ENCODE results near the gene RTN4RL1. TPM values are rescaled to one million over a fixed set of nuclear protein-coding genes. Genes with fewer than 3 reads are reported as not detected.

RTN4RL1 gene
- total RNA-seq, 1 experiment from 2014 or later, result 0.22 TPM

DNA sequence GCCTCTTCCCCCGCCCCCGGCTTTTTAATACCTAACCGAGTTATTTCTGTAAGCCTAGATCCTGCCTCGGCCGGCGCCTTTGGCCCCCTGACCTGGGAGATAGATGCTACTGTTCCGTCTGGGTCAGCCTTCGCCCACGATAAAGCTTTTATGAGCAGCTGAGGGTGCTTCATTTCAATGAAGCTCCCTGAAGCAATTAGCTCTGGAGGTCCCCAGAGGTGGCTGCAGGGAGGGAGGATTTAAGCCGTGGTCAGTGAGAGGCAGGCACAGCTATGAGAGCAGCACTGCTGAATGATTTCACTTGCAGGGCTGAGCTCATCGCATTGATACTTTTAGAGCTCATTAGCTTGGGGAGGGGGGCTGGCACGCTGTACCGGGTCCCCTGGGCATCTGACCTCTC, 105.9 kb downstream of the RTN4RL1 start:
- no CpG with 5 or more reads among the region's 13 CpGs for WGBS (ENCODE audit: extremely low coverage, insufficient read length, low lambda C conversion rate)
- Histone ChIP-seq H3K14ac (ENCODE audit: insufficient read depth, low read length) (no peak overlapping the region), H4K91ac (ENCODE audit: insufficient read length, low read depth, low read length) (no peak overlapping the region), H3K79me1 (ENCODE audit: insufficient read depth, low read depth, low read length, poor library complexity, severe bottlenecking) (no peaks in the 10 kb centered on the region), H4K20me1 (ENCODE audit: control insufficient read depth, insufficient read depth, insufficient read length) (no peaks in the 10 kb centered on the region), H2BK20ac (ENCODE audit: low read depth, low read length, poor library complexity, severe bottlenecking) (no peak overlapping the region), H3K4me1 (ENCODE audit: insufficient read depth, low read length) (no peaks in the 10 kb centered on the region), H3K56ac (ENCODE audit: insufficient read length, low read depth, low read length) (no peak overlapping the region), H2AFZ (ENCODE audit: low read length) (no peak overlapping the region), H3K4me2 (ENCODE audit: insufficient read depth, insufficient read length, low read length) (no peak overlapping the region), H2BK120ac (ENCODE audit: low read depth, low read length, poor library complexity, severe bottlenecking) (no peak overlapping the region), H3K9ac (ENCODE audit: extremely low read depth, insufficient read length, low read length) (no peak overlapping the region), H4K5ac (ENCODE audit: insufficient read length, low read depth, low read length) (no peak overlapping the region), H3K4ac (ENCODE audit: low read depth, low read length) (no peak overlapping the region), H3T11ph (ENCODE audit: low read length) (no peak overlapping the region), H2AK5ac (ENCODE audit: insufficient read length, low read length) (no peak overlapping the region), H3K23me2 (ENCODE audit: insufficient read length, low read depth, low read length, poor library complexity, severe bottlenecking) (no peaks in the 10 kb centered on the region), H3K79me2 (ENCODE audit: insufficient read depth, low read length) (no peaks in the 10 kb centered on the region), H3K9me3 (ENCODE audit: control insufficient read depth, low read depth, low read length) (no peaks in the 10 kb centered on the region), H2BK12ac (ENCODE audit: insufficient read length, low read depth, low read length) (no peak overlapping the region), H2BK15ac (ENCODE audit: low read depth, low read length) (no peak overlapping the region), H3K18ac (ENCODE audit: insufficient read length, low read depth, low read length) (no peak overlapping the region), H3K23ac (ENCODE audit: insufficient read length, low read depth, low read length) (no peak overlapping the region), H3K27ac (ENCODE audit: insufficient read length, low read depth, low read length) (no peak overlapping the region), H2BK5ac (ENCODE audit: insufficient read length, low read length) (no peak overlapping the region), H4K8ac (replicated peaks; ENCODE audit: insufficient read length, low read depth, low read length) (no peak overlapping the region), H3K27me3 (ENCODE audit: insufficient read depth, low read length) (no peaks in the 10 kb centered on the region)
- Mint-ChIP-seq H3K4me3 (no peak overlapping the region), H3K27me3 (ENCODE audit: low read depth) (peaks cover 61% of the 10 kb centered on the region), H3K4me1 (peaks cover 4 to 18% of the 10 kb centered on the region in 2 experiments; a peak in 3 of 4 replicates), H3K36me3 (ENCODE audit: insufficient read depth in 1 of 3, low read depth in 3 of 3) (no peaks in the 10 kb centered on the region), H3K9me3 (peaks cover 0 to under 1% of the 10 kb centered on the region in 2 experiments; a peak in 1 of 5 replicates), H3K27ac (no peak overlapping the region)
- no peak for DNase-seq
- TF ChIP-seq, protein P1, sequence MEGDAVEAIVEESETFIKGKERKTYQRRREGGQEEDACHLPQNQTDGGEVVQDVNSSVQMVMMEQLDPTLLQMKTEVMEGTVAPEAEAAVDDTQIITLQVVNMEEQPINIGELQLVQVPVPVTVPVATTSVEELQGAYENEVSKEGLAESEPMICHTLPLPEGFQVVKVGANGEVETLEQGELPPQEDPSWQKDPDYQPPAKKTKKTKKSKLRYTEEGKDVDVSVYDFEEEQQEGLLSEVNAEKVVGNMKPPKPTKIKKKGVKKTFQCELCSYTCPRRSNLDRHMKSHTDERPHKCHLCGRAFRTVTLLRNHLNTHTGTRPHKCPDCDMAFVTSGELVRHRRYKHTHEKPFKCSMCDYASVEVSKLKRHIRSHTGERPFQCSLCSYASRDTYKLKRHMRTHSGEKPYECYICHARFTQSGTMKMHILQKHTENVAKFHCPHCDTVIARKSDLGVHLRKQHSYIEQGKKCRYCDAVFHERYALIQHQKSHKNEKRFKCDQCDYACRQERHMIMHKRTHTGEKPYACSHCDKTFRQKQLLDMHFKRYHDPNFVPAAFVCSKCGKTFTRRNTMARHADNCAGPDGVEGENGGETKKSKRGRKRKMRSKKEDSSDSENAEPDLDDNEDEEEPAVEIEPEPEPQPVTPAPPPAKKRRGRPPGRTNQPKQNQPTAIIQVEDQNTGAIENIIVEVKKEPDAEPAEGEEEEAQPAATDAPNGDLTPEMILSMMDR (conservative IDR thresholded peaks at IDR 0.05), result no peak

Measured in H9 (cell line).